ENCODE data around the gene VGF.

The VGF gene

DNA sequence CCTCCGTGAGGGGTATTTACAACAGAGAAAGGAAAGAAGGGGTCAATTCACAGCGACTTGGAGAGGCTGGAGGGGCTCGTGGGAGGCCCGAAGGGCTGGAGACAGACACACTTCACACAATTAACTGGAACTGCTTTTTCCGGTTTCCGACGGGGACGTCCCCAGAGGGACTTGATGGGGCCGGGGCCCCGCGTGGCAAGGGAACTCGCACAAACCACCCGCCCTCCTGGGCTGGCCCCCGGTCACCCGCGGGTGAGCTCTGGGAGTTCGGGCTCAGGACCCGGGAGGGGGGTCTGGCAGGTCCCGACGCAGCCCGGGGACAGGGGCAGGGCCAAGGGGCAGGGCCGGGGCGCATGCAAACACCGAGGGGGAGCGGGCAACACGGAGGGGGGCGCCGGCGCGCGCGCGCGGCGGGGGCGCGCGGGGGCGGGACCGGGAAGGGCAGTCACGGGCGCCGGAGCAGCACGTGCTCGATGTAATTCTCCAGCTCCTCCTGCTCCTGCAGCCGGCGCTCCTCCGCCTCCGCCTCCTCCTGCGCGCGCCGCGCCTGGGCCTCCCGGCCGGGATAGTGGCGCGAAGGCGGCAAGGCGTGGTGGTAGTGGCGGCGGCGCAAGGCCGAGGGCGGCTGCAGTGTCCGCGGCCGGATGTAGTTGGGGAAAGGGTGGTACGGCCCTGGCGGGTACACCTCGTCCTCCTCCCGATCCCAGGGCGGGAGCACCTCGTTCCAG lies 2.7 kb downstream of the VGF start (continued):
- TF ChIP-seq ZNF585B (tag by site-specific recombination; IDR thresholded peaks at IDR 0.05) (no peak), ZNF350 (tag by site-specific recombination; IDR thresholded peaks at IDR 0.05) (no peak), YY2 (tag by site-specific recombination; IDR thresholded peaks at IDR 0.05) (no peak), REPIN1 (tag by site-specific recombination; IDR thresholded peaks at IDR 0.05; ENCODE audit: low read depth) (no peak), ZNF324 (tag by site-specific recombination; IDR thresholded peaks at IDR 0.05) (no peak), ZNF335 (tag by site-specific recombination; conservative IDR thresholded peaks at IDR 0.05) (peak; percentile 49; the same call in 1 of the 2 replicates), ZBTB7A (tag by site-specific recombination; IDR thresholded peaks at IDR 0.05; ENCODE audit: low read depth) (no peak), EGR2 (tag by site-specific recombination; IDR thresholded peaks at IDR 0.05; ENCODE audit: low read depth) (peak; percentile 23), MEIS1 (CRISPR knock-in tag; IDR thresholded peaks at IDR 0.05; ENCODE audit: borderline replicate concordance) (no peak), GLI2 (tag by site-specific recombination; IDR thresholded peaks at IDR 0.05; ENCODE audit: borderline replicate concordance, low read depth) (no peak), ZNF146 (tag by site-specific recombination; IDR thresholded peaks at IDR 0.05) (no peak), ZNF140 (tag by site-specific recombination; IDR thresholded peaks at IDR 0.05) (no peak), ZFP3 (tag by site-specific recombination; IDR thresholded peaks at IDR 0.05; ENCODE audit: low read depth) (no peak), GLIS1 (tag by site-specific recombination; IDR thresholded peaks at IDR 0.05) (peak; percentile 55), YY1 (tag by site-specific recombination; IDR thresholded peaks at IDR 0.05) (no peak), ZSCAN30 (tag by site-specific recombination; IDR thresholded peaks at IDR 0.05) (peak; percentile 56; the same call in 1 of the 2 replicates), ZNF664 (tag by site-specific recombination; IDR thresholded peaks at IDR 0.05) (no peak), ZNF10 (tag by site-specific recombination; IDR thresholded peaks at IDR 0.05) (no peak), SETDB1 (IDR thresholded peaks at IDR 0.05; ENCODE audit: insufficient read length, low read length) (no peak), ZFP41 (tag by site-specific recombination; IDR thresholded peaks at IDR 0.05; ENCODE audit: borderline replicate concordance) (no peak), ZNF394 (tag by site-specific recombination; IDR thresholded peaks at IDR 0.05; ENCODE audit: borderline replicate concordance) (peak; percentile 66; the same call in 1 of the 2 replicates), ZNF433 (tag by site-specific recombination; IDR thresholded peaks at IDR 0.05; ENCODE audit: low read depth) (no peak), ZBTB8A (tag by site-specific recombination; IDR thresholded peaks at IDR 0.05) (0 out of 2 replicates have a peak, but pooled peaks have one; percentile 11), IKZF3 (tag by site-specific recombination; IDR thresholded peaks at IDR 0.05) (peak; percentile 86), ZNF514 (tag by site-specific recombination; IDR thresholded peaks at IDR 0.05) (no peak)
- TF ChIP-seq, protein P1, sequence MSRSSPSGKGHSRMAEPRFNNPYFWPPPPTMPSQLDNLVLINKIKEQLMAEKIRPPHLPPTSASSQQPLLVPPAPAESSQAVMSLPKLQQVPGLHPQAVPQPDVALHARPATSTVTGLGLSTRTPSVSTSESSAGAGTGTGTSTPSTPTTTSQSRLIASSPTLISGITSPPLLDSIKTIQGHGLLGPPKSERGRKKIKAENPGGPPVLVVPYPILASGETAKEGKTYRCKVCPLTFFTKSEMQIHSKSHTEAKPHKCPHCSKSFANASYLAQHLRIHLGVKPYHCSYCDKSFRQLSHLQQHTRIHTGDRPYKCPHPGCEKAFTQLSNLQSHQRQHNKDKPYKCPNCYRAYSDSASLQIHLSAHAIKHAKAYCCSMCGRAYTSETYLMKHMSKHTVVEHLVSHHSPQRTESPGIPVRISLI (tag by site-specific recombination; IDR thresholded peaks at IDR 0.05): no peak
- TF ChIP-seq, protein P2, sequence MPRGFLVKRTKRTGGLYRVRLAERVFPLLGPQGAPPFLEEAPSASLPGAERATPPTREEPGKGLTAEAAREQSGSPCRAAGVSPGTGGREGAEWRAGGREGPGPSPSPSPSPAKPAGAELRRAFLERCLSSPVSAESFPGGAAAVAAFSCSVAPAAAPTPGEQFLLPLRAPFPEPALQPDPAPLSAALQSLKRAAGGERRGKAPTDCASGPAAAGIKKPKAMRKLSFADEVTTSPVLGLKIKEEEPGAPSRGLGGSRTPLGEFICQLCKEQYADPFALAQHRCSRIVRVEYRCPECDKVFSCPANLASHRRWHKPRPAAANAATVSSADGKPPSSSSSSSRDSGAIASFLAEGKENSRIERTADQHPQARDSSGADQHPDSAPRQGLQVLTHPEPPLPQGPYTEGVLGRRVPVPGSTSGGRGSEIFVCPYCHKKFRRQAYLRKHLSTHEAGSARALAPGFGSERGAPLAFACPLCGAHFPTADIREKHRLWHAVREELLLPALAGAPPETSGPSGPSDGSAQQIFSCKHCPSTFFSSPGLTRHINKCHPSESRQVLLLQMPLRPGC (tag by site-specific recombination; IDR thresholded peaks at IDR 0.05): no peak
- TF ChIP-seq, protein P3, sequence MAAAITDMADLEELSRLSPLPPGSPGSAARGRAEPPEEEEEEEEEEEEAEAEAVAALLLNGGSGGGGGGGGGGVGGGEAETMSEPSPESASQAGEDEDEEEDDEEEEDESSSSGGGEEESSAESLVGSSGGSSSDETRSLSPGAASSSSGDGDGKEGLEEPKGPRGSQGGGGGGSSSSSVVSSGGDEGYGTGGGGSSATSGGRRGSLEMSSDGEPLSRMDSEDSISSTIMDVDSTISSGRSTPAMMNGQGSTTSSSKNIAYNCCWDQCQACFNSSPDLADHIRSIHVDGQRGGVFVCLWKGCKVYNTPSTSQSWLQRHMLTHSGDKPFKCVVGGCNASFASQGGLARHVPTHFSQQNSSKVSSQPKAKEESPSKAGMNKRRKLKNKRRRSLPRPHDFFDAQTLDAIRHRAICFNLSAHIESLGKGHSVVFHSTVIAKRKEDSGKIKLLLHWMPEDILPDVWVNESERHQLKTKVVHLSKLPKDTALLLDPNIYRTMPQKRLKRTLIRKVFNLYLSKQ (tag by site-specific recombination; IDR thresholded peaks at IDR 0.05; ENCODE audit: borderline replicate concordance): no peak
- TF ChIP-seq, protein P4, sequence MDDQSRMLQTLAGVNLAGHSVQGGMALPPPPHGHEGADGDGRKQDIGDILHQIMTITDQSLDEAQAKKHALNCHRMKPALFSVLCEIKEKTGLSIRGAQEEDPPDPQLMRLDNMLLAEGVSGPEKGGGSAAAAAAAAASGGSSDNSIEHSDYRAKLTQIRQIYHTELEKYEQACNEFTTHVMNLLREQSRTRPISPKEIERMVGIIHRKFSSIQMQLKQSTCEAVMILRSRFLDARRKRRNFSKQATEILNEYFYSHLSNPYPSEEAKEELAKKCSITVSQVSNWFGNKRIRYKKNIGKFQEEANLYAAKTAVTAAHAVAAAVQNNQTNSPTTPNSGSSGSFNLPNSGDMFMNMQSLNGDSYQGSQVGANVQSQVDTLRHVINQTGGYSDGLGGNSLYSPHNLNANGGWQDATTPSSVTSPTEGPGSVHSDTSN (CRISPR knock-in tag; IDR thresholded peaks at IDR 0.05): peak; percentile 79; the same call in 1 of the 2 replicates
- TF ChIP-seq, protein P5, sequence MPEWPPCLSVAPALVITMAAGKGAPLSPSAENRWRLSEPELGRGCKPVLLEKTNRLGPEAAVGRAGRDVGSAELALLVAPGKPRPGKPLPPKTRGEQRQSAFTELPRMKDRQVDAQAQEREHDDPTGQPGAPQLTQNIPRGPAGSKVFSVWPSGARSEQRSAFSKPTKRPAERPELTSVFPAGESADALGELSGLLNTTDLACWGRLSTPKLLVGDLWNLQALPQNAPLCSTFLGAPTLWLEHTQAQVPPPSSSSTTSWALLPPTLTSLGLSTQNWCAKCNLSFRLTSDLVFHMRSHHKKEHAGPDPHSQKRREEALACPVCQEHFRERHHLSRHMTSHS (tag by site-specific recombination; IDR thresholded peaks at IDR 0.05): no peak
- TF ChIP-seq, protein P6, sequence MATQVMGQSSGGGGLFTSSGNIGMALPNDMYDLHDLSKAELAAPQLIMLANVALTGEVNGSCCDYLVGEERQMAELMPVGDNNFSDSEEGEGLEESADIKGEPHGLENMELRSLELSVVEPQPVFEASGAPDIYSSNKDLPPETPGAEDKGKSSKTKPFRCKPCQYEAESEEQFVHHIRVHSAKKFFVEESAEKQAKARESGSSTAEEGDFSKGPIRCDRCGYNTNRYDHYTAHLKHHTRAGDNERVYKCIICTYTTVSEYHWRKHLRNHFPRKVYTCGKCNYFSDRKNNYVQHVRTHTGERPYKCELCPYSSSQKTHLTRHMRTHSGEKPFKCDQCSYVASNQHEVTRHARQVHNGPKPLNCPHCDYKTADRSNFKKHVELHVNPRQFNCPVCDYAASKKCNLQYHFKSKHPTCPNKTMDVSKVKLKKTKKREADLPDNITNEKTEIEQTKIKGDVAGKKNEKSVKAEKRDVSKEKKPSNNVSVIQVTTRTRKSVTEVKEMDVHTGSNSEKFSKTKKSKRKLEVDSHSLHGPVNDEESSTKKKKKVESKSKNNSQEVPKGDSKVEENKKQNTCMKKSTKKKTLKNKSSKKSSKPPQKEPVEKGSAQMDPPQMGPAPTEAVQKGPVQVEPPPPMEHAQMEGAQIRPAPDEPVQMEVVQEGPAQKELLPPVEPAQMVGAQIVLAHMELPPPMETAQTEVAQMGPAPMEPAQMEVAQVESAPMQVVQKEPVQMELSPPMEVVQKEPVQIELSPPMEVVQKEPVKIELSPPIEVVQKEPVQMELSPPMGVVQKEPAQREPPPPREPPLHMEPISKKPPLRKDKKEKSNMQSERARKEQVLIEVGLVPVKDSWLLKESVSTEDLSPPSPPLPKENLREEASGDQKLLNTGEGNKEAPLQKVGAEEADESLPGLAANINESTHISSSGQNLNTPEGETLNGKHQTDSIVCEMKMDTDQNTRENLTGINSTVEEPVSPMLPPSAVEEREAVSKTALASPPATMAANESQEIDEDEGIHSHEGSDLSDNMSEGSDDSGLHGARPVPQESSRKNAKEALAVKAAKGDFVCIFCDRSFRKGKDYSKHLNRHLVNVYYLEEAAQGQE (tag by site-specific recombination; IDR thresholded peaks at IDR 0.05): no peak

Measured in HEK293 (cell line).